Activated T-helper 1 cell treated with anti-CD3 and anti-CD28 coated beads, Interleukin-12 subunit alpha, Interleukin-12 subunit beta, Interleukin-2, Interleukin-4 antibody, amounts not matched to agents 30 ng/mL and 10 ng/mL and 1 ng/mL, durations not matched to agents 14 hours and 24 hours and 36 hours (primary cell): Measurements from ENCODE around the gene VASP. TPM values are rescaled to one million over a fixed set of nuclear protein-coding genes. Genes with fewer than 3 reads are reported as not detected.
"Not testable (repeated sequence)": the region's sequence is repeated elsewhere in the genome, so short reads cannot be mapped to it uniquely, and the experiment has no call there.

Experiments used
- DNase-seq: peaks from one replicate; pipeline ENCODE4 v3.0.0; 2021; ENCODE audit warnings: low spot score
- H3K27ac Mint-ChIP-seq: one replicate; pipeline ENCODE4 v1.8.0; 2021; ENCODE audit warnings: mild to moderate bottlenecking, mixed read lengths
- H3K27me3 Mint-ChIP-seq: one replicate; pipeline ENCODE4 v1.8.0; 2022; ENCODE audit warnings: mild to moderate bottlenecking, moderate library complexity, mixed read lengths; ENCODE audit not compliant: insufficient read depth
- H3K36me3 Mint-ChIP-seq: one replicate; pipeline ENCODE4 v1.8.0; 2021; ENCODE audit warnings: low read depth, mixed read lengths
- H3K4me1 Mint-ChIP-seq: one replicate; pipeline ENCODE4 v1.8.0; 2021; ENCODE audit warnings: low read depth, mixed read lengths
- H3K4me3 Mint-ChIP-seq: one replicate; pipeline ENCODE4 v1.8.0; 2021; ENCODE audit warnings: mild to moderate bottlenecking, moderate library complexity, mixed read lengths
- H3K9me3 Mint-ChIP-seq: one replicate; pipeline ENCODE4 v1.8.0; 2021; ENCODE audit warnings: mixed read lengths
- intact Hi-C: fragments of 100-400 bp; cut with micrococcal nuclease; formaldehyde crosslinking; loops from one replicate; pipeline ENCODE4 v1.15.1; 2024
- total RNA-seq: library from RNA; stranded (reverse); gene quantifications from 2 replicates; pipeline ENCODE4 v1.2.3, GENCODE V29; 2022

Gene VASP
- total RNA-seq, 1 donor from 2014 or later = 235 TPM

DNA sequence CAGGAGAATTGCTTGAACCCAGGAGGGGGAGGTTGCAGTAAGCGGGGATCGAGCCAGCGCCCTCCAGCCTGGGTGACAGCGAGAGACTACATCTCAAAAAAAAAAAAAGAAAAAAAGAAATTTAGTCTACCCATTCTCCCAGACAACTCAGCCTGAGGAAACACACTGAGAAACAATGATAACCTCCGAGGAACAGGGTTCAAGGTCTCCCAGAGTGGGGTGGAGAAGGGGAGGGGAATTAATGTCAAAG is 1.4 kb upstream of the VASP start:
- no peaks in the 10 kb centered on the region for H3K9me3 Mint-ChIP-seq
- intact Hi-C loops = loop anchor here (1.0 to 5.0 kb wide), 9 partner anchors 9 to 329 kb away; partner anchors contain the start of genes BLOC1S3, FOSB, OPA3 and QPCTL
- H3K27ac Mint-ChIP-seq = peak overlapping the region; percentile 78
- DNase-seq = no peak
- H3K36me3 Mint-ChIP-seq = peaks cover 9% of the 10 kb centered on the region
- peaks cover 15% of the 10 kb centered on the region for H3K4me1 Mint-ChIP-seq
- H3K27me3 Mint-ChIP-seq = peaks cover 3% of the 10 kb centered on the region
- H3K4me3 Mint-ChIP-seq = peak overlapping the region; percentile 95

GRCh38 chr19:45506246-45506988 is 862 bp upstream of the VASP start:
- Mint-ChIP-seq H3K9me3 (no peaks in the 10 kb centered on the region), H3K27me3 (peaks cover 3% of the 10 kb centered on the region), H3K27ac (peak overlapping the region; percentile 95), H3K36me3 (peaks cover 14% of the 10 kb centered on the region), H3K4me1 (peaks cover 20% of the 10 kb centered on the region), H3K4me3 (peak overlapping the region; percentile 95)
- intact Hi-C loops = loop anchor here (1.0 to 5.0 kb wide), 9 partner anchors 9 to 329 kb away; partner anchors contain the start of genes BLOC1S3, FOSB, OPA3 and QPCTL
- peak; percentile 94 for DNase-seq

DNA sequence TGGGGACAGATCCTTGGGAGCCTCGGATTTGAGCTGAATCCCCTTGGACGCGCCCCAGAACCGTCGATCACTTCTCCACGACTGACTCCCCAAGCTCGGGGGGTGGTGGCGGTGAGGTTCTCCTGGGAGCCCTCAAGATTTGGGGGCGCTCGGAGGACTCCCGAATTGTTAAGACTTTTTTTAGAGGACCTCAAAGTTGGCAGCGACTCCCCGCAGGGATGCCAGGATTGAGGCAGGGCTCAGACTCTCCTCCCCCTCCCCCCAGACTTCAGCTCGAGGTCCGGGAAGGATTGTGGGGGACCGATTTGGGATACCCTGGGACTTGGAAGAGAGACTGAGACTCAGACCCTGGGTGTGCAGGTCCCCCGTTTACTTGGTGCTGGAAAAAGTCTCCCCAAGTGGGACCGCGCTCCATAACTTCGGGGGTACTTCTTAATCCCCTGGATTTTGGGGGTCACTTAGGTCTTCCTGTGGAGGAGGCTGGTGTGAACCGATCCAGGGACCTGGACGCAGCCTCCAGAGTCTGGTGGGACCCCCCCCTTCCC is 665 bp downstream of the VASP start:
- H3K4me3 Mint-ChIP-seq = peak overlapping the region; percentile 97
- peaks cover 27% of the 10 kb centered on the region for H3K4me1 Mint-ChIP-seq
- H3K27ac Mint-ChIP-seq = peak overlapping the region; percentile 48
- DNase-seq = no peak
- H3K27me3 Mint-ChIP-seq = no peaks in the 10 kb centered on the region
- peaks cover 16% of the 10 kb centered on the region for H3K36me3 Mint-ChIP-seq
- no peaks in the 10 kb centered on the region for H3K9me3 Mint-ChIP-seq
- intact Hi-C loops = loop anchor here (1.0 to 5.0 kb wide), 6 partner anchors 15 to 331 kb away; partner anchors contain the start of genes BLOC1S3, FOSB, POLR1G and TRAPPC6A

GRCh38 chr19:45508417-45508860 is 1.2 kb downstream of the VASP start:
- Mint-ChIP-seq H3K27ac (peak overlapping the region; percentile 96), H3K4me3 (peak overlapping the region; percentile 97), H3K36me3 (peaks cover 18% of the 10 kb centered on the region), H3K9me3 (no peaks in the 10 kb centered on the region), H3K27me3 (no peaks in the 10 kb centered on the region), H3K4me1 (peaks cover 30% of the 10 kb centered on the region)
- DNase-seq = no peak
- intact Hi-C loops = loop anchor here (5.0 kb wide), 1 partner anchor 331 kb away; the partner anchor contains the start of genes BLOC1S3 and TRAPPC6A

DNA sequence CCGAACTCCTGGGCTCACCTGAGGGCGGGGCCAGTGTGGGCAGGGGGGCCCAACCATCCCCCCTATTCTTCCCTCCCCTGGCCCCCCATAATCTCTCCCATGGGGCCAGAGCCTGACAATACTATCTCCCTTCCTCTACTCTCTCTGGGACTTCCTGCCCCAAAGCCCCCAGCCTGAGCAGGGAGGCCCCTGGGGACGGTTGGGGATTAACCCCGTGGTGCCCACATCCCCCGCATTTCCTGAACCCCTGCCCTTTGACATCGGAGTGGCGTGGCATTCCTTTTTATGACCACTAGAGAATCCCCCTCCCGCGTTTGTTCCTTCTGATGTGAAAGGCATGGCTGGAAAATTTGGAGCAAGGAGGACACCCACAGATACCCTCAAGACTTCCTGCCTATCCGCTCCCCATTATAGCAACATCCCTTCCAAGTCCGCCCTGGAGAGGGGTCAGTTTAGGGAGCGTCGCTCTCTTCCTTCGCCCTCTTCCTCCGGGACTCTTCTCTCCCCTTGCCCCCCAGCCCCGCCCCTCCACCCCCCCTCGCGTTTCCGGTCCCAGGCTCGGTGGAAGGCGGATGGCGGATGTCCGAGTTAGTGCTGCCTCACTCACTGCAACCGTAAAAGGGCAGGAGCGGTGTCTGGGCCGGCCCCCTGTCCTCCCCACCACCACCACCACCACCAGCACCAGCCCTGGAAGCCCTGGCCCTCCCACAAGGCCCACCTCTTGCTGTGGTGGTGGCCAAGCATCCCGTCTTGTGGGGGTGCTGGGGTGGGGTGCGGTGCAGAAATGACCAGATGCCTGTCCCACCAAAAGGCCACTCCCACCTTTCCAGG is 1.8 kb downstream of the VASP start:
- H3K36me3 Mint-ChIP-seq = peaks cover 23% of the 10 kb centered on the region
- H3K4me3 Mint-ChIP-seq = peak overlapping the region; percentile 97
- peak overlapping the region; percentile 96 for H3K27ac Mint-ChIP-seq
- no peaks in the 10 kb centered on the region for H3K27me3 Mint-ChIP-seq
- no peaks in the 10 kb centered on the region for H3K9me3 Mint-ChIP-seq
- intact Hi-C loops = loop anchor here (5.0 kb wide), 1 partner anchor 332 kb away; the partner anchor contains the start of genes BLOC1S3 and TRAPPC6A
- H3K4me1 Mint-ChIP-seq = peaks cover 35% of the 10 kb centered on the region
- peak; percentile 40 for DNase-seq

DNA sequence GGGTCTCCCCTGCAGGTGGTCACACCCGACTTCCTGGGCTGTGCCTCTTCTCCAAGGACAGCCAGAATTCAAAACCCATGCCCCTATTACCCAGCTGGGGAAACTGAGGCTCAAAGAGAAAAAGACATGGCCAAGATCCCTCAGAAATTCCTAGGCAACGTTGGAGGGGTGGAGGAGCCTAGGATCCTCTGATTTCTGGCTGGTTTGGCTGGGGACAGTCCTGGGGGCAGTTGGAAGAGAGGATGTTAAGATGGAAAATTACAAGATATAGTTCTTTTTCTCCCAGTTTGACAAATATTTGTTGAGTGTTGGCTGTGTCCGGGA is 2.4 kb downstream of the VASP start:
- Mint-ChIP-seq H3K27me3 (no peaks in the 10 kb centered on the region), H3K4me1 (peaks cover 40% of the 10 kb centered on the region), H3K9me3 (no peaks in the 10 kb centered on the region), H3K27ac (peak overlapping the region; percentile 96), H3K4me3 (peak overlapping the region; percentile 97), H3K36me3 (peaks cover 23% of the 10 kb centered on the region)
- DNase-seq = no peak
- intact Hi-C loops = loop anchor here (5.0 kb wide), 1 partner anchor 332 kb away; the partner anchor contains the start of genes BLOC1S3 and TRAPPC6A

DNA sequence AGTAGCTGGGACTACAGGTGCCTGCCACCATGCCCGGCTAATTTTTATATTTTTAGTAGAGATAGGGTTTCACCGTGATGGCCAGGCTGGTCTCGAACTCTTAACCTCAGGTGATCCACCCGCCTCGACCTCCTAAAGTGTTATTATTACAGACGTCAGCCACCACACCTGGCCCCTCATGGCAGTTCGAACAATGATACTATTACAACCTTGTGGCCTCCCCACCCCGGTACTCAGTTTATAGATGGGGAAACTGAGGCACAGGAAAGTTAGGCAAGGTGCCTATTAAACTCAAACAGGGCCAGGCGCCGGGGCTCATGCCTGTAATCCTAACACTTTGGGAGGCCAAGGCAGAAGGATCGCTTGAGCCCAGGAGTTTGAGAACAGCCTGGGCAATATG is 3.1 kb downstream of the VASP start:
- intact Hi-C loops, H3K9me3 Mint-ChIP-seq, DNase-seq, H3K27me3 Mint-ChIP-seq: not testable (repeated sequence)
- peak overlapping the region; percentile 34 for H3K27ac Mint-ChIP-seq
- H3K4me1 Mint-ChIP-seq = peaks cover 47% of the 10 kb centered on the region
- peaks cover 23% of the 10 kb centered on the region for H3K36me3 Mint-ChIP-seq
- peak overlapping the region; percentile 97 for H3K4me3 Mint-ChIP-seq

DNA sequence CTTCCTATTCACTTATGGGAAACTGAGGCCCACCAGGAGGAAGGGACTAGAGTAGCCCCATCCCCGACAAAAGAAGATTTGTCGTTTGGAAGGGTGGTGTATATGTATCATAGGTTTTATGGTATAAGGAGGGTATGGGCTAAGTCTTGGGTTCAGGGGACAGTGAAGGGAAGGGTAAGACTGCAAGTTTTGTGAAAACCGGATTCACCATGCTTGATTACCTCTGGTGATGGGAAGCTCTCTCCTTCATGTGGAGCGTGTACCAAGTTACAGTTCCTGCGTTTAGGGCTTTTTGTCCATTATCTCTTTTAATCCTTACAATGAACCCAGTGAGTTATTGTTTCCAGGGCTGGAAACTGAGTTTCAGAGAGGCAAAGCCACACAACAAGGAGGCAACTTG is 3.8 kb downstream of the VASP start:
- intact Hi-C loops = no loop called here
- peaks cover 27% of the 10 kb centered on the region for H3K36me3 Mint-ChIP-seq
- H3K9me3 Mint-ChIP-seq = no peaks in the 10 kb centered on the region
- H3K27me3 Mint-ChIP-seq = no peaks in the 10 kb centered on the region
- peak overlapping the region; percentile 65 for H3K27ac Mint-ChIP-seq
- H3K4me3 Mint-ChIP-seq = peak overlapping the region; percentile 97
- H3K4me1 Mint-ChIP-seq = peaks cover 54% of the 10 kb centered on the region
- DNase-seq = no peak

GRCh38 chr19:45512881-45513483 is 5.7 kb downstream of the VASP start:
- peaks cover 33% of the 10 kb centered on the region for H3K36me3 Mint-ChIP-seq
- intact Hi-C loops = no loop called here
- H3K27ac Mint-ChIP-seq = peak overlapping the region; percentile 63
- H3K9me3 Mint-ChIP-seq = no peaks in the 10 kb centered on the region
- no peak for DNase-seq
- H3K4me3 Mint-ChIP-seq = peak overlapping the region; percentile 65
- H3K27me3 Mint-ChIP-seq = no peaks in the 10 kb centered on the region
- H3K4me1 Mint-ChIP-seq = peaks cover 52% of the 10 kb centered on the region

DNA sequence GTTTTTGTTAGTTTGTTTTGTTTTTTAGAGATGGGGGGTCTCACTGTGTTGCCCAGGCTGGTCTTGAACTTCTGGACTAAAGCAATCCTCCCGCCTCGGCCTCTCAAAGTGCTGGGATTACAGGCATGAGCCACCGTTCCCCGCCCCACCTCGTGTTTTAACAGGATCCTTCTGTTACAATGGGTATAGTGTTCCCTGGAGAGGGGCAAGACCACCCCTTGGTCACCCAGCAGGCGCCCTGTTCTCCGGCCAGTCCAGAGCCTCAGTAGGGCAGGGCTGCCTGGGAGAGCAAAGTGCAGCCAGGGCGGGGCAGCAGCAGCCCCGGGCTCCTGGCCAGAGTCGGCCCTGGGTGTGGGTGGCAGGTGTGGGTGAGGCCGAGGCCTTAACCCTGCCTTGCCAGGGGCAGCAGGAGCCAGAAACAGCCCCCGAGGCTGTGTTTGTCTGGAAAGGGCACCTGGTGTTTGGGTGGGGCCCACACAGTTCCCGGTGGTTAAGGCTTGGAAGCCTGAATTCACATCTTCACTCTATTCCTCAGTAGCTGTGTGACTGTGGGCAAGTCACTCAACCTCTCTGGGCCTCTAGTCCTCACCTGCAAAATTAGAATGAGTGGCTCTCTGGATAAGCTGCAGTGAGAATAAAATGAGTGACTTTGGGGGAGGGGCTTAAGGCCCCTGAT is 7.2 kb downstream of the VASP start:
- no peak for DNase-seq
- Mint-ChIP-seq H3K4me1 (peaks cover 51% of the 10 kb centered on the region), H3K27me3 (no peaks in the 10 kb centered on the region), H3K36me3 (peaks cover 35% of the 10 kb centered on the region), H3K4me3 (peak overlapping the region; percentile 67), H3K27ac (peak overlapping the region; percentile 88), H3K9me3 (no peaks in the 10 kb centered on the region)
- intact Hi-C loops = no loop called here

- H3K4me1 Mint-ChIP-seq = peaks cover 45% of the 10 kb centered on the region
- peaks cover 34% of the 10 kb centered on the region for H3K36me3 Mint-ChIP-seq
- H3K27ac Mint-ChIP-seq = peak overlapping the region; percentile 71
- H3K9me3 Mint-ChIP-seq = no peaks in the 10 kb centered on the region
- peak overlapping the region; percentile 28 for H3K4me3 Mint-ChIP-seq
- DNase-seq = no peak
- H3K27me3 Mint-ChIP-seq = no peaks in the 10 kb centered on the region
- intact Hi-C loops = no loop called here
These were observed 7.9 kb downstream of the VASP start for GRCh38 chr19:45515081-45515624.
